ENCODE data around the gene OGDHL. TPM values are rescaled to one million over a fixed set of nuclear protein-coding genes. Genes with fewer than 3 reads are reported as not detected.

The OGDHL gene
- total and polyA plus RNA-seq, 3 experiments from 2014 or later = 0.55 to 0.70 TPM; not detected in 1

DNA sequence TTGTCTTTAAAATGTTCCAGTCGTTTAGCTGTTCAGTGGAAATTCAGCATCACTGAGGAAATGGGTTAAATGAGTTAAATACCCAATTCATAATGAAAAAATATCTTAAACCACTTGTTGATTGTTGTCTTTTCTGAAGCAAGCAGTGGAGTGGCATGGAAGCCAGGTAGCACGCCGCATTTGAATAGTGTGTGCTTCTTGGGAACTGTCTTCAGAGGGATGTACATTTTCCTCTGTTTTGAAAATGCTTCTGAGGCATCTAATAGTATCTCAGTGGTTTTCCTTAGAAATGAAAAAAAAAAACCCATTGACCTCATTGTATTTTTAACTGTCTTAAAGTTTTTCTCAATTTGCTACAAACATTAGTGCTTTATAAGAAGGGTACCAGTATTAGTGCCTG lies 54.5 kb downstream of the OGDHL start:
- Mint-ChIP-seq H3K27me3 (peaks cover 11 to 17% of the 10 kb centered on the region in 2 donors), H3K4me3 (no peak overlapping the region), H3K9me3 (no peaks in the 10 kb centered on the region), H3K36me3 (no peaks in the 10 kb centered on the region), H3K27ac (no peak overlapping the region), H3K4me1 (no peaks in the 10 kb centered on the region)
- H3K9me3 ChIP-seq (ENCODE audit: low read length) = no peaks in the 10 kb centered on the region
- H3K36me3 ChIP-seq (ENCODE audit: insufficient read depth, low read length) = no peaks in the 10 kb centered on the region
- no peak overlapping the region for H3K4me3 ChIP-seq (ENCODE audit: low read length)
- ChIA-PET CTCF (no interaction called here), POLR2A (no interaction called here)
- H3K4me1 ChIP-seq (ENCODE audit: insufficient read depth, low read length) = no peaks in the 10 kb centered on the region
- no peaks in the 10 kb centered on the region for H3K27me3 ChIP-seq (ENCODE audit: insufficient read depth, low read length, poor library complexity, severe bottlenecking)
- DNase-seq = no peak
- H3K27ac ChIP-seq (ENCODE audit: low read depth, low read length) = no peak overlapping the region

DNA sequence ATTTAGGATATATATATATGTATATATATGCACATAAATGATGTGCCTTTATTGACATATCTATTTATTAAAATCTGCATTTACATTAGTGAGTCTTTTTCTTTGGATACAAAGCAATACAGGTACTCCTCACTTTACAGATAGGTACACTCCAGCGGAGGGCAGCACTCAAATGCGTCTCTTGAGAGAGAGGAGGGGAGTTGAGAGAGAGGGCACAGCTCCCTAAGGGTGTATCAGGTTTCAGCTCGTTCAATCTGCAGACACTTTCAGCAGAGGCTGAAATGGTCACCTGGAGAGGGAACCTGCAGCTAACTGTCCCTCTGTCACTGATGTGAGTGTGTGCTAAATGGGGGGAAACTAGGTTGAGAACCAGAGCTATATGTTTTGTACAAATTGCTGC lies 61.1 kb downstream of the OGDHL start:
- Mint-ChIP-seq H3K27me3 (peaks cover 8 to 38% of the 10 kb centered on the region in 2 donors), H3K4me3 (no peak overlapping the region), H3K4me1 (no peaks in the 10 kb centered on the region), H3K36me3 (no peaks in the 10 kb centered on the region), H3K27ac (no peak overlapping the region), H3K9me3 (peaks cover 0 to 2% (median 0%) of the 10 kb centered on the region in 5 donors)
- no peaks in the 10 kb centered on the region for H3K36me3 ChIP-seq (ENCODE audit: insufficient read depth, low read length)
- no peaks in the 10 kb centered on the region for H3K9me3 ChIP-seq (ENCODE audit: low read length)
- H3K4me1 ChIP-seq (ENCODE audit: insufficient read depth, low read length) = no peaks in the 10 kb centered on the region
- POLR2A ChIA-PET = no interaction called here
- H3K27me3 ChIP-seq (ENCODE audit: insufficient read depth, low read length, poor library complexity, severe bottlenecking) = no peaks in the 10 kb centered on the region
- no peak for DNase-seq
- no peak overlapping the region for H3K27ac ChIP-seq (ENCODE audit: low read depth, low read length)
- no peak overlapping the region for H3K4me3 ChIP-seq (ENCODE audit: low read length)
- CTCF ChIA-PET = no interaction called here

DNA sequence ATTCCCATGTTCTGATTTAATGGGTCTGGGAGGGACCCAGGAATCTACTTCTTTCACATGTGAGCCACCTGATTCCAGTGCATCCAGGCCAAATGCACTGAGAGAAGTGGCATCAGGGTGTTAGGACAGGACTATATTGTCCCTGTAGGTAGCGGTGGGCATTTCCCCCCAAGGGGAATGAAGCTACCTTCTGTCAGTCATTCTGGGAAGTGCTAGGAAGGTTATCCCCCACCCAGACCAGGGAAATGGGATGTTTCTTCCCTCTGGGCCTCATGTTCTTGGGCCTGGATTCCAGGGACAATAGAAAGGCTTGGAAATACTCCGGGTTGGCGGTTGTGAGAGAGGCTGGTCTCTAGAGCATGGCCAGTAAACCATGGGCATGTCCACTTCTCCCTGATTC lies 61.9 kb downstream of the OGDHL start:
- H3K4me3 Mint-ChIP-seq = no peak overlapping the region
- H3K9me3 ChIP-seq (ENCODE audit: low read length) = no peaks in the 10 kb centered on the region
- CTCF ChIA-PET = no interaction called here
- peaks cover 8 to 39% of the 10 kb centered on the region in 2 donors for H3K27me3 Mint-ChIP-seq
- no peaks in the 10 kb centered on the region for H3K4me1 ChIP-seq (ENCODE audit: insufficient read depth, low read length)
- no peaks in the 10 kb centered on the region for H3K36me3 Mint-ChIP-seq
- H3K4me3 ChIP-seq (ENCODE audit: low read length) = no peak overlapping the region
- no peak for DNase-seq
- no peaks in the 10 kb centered on the region for H3K4me1 Mint-ChIP-seq
- H3K27ac Mint-ChIP-seq = no peak overlapping the region
- peaks cover 0 to 2% (median 0%) of the 10 kb centered on the region in 5 donors for H3K9me3 Mint-ChIP-seq
- POLR2A ChIA-PET = no interaction called here
- no peak overlapping the region for H3K27ac ChIP-seq (ENCODE audit: low read depth, low read length)
- H3K36me3 ChIP-seq (ENCODE audit: insufficient read depth, low read length) = no peaks in the 10 kb centered on the region
- H3K27me3 ChIP-seq (ENCODE audit: insufficient read depth, low read length, poor library complexity, severe bottlenecking) = no peaks in the 10 kb centered on the region

DNA sequence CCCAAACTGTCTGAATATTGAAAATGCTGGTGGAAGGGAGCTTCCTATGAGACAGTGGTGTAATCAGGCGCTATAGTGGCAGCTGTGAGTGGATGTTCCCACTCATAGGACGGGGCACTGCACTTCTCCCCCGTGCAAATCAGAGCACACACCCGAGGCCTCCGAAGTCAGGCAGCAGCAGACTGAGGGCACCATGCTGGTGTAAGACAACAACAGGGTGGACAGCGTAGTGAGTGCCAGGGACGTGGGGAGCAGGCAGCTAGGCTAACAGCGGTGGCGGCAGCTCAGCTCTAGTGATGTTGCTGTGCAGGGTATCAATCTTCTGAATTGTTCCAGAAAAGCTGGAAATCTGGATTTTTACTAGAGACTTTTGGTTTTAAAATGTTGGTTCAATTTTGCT lies 63.4 kb downstream of the OGDHL start:
- Mint-ChIP-seq H3K27ac (no peak overlapping the region), H3K27me3 (peaks cover 12 to 42% of the 10 kb centered on the region in 2 donors), H3K9me3 (peaks cover 0 to 5% (median 0%) of the 10 kb centered on the region in 5 donors), H3K4me1 (no peaks in the 10 kb centered on the region), H3K4me3 (no peak overlapping the region), H3K36me3 (no peaks in the 10 kb centered on the region)
- Histone ChIP-seq H3K36me3 (ENCODE audit: insufficient read depth, low read length) (no peaks in the 10 kb centered on the region), H3K9me3 (ENCODE audit: low read length) (no peaks in the 10 kb centered on the region), H3K27ac (ENCODE audit: low read depth, low read length) (no peak overlapping the region), H3K4me1 (ENCODE audit: insufficient read depth, low read length) (no peaks in the 10 kb centered on the region), H3K4me3 (ENCODE audit: low read length) (no peak overlapping the region), H3K27me3 (ENCODE audit: insufficient read depth, low read length, poor library complexity, severe bottlenecking) (no peaks in the 10 kb centered on the region)
- CTCF ChIA-PET = no interaction called here
- DNase-seq = no peak
- POLR2A ChIA-PET = no interaction called here

DNA sequence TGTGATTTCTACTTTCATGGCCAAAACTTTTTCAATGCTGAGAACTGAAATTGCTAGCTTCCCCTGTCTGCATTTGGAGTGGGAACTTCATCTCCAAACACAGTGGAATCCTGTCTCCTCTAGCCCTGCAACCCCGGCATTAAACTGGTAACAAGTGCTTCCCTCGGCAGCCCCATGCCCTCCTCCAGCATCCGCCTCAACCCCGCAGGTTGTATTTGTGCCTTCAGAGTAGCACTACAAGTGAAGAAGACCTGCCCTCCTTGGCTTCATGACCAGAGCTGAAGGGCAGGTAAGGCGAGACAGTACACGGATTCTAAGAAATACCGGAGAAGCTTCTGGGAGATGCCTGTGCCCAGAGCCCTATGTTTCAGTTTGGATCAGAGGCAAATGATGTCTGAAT lies 65.8 kb downstream of the OGDHL start:
- ChIA-PET POLR2A (no interaction called here), CTCF (no interaction called here)
- no peak for DNase-seq
- no peaks in the 10 kb centered on the region for H3K4me1 ChIP-seq (ENCODE audit: insufficient read depth, low read length)
- peaks cover 0 to 6% (median 0%) of the 10 kb centered on the region in 5 donors for H3K9me3 Mint-ChIP-seq
- H3K27me3 ChIP-seq (ENCODE audit: insufficient read depth, low read length, poor library complexity, severe bottlenecking) = no peaks in the 10 kb centered on the region
- no peak overlapping the region for H3K27ac Mint-ChIP-seq
- no peaks in the 10 kb centered on the region for H3K9me3 ChIP-seq (ENCODE audit: low read length)
- no peaks in the 10 kb centered on the region for H3K36me3 Mint-ChIP-seq
- H3K27ac ChIP-seq (ENCODE audit: low read depth, low read length) = no peak overlapping the region
- no peak overlapping the region for H3K4me3 Mint-ChIP-seq
- no peaks in the 10 kb centered on the region for H3K36me3 ChIP-seq (ENCODE audit: insufficient read depth, low read length)
- no peak overlapping the region for H3K4me3 ChIP-seq (ENCODE audit: low read length)
- peaks cover 16 to 47% of the 10 kb centered on the region in 2 donors for H3K27me3 Mint-ChIP-seq
- no peaks in the 10 kb centered on the region for H3K4me1 Mint-ChIP-seq

DNA sequence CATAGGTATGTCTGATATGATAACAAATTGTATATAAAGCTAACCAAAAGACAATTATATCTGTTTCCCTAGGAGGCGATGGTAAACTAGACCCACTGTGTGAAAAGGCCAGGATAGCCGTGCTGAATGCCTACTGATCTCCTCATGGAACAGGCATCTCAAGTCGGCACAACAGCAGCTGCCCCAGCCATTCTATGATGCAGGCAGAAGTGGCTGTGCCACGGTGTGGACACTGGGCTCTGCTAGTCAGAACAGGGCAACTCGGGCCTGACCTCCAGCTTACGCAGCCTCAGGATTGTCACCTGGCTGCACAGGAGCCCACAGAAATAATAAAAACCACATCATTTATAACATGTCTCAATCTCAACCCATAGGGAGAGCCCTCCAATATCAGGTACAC lies 67.7 kb downstream of the OGDHL start:
- Mint-ChIP-seq H3K27ac (no peak overlapping the region), H3K4me3 (no peak overlapping the region), H3K4me1 (no peaks in the 10 kb centered on the region), H3K27me3 (peaks cover 26 to 57% of the 10 kb centered on the region in 2 donors), H3K36me3 (no peaks in the 10 kb centered on the region), H3K9me3 (peaks cover 0 to 6% (median 0%) of the 10 kb centered on the region in 5 donors)
- DNase-seq = no peak
- Histone ChIP-seq H3K27me3 (ENCODE audit: insufficient read depth, low read length, poor library complexity, severe bottlenecking) (no peaks in the 10 kb centered on the region), H3K9me3 (ENCODE audit: low read length) (no peaks in the 10 kb centered on the region), H3K27ac (ENCODE audit: low read depth, low read length) (no peak overlapping the region), H3K4me3 (ENCODE audit: low read length) (no peak overlapping the region), H3K4me1 (ENCODE audit: insufficient read depth, low read length) (no peaks in the 10 kb centered on the region), H3K36me3 (ENCODE audit: insufficient read depth, low read length) (no peaks in the 10 kb centered on the region)
- ChIA-PET CTCF (no interaction called here), POLR2A (no interaction called here)

DNA sequence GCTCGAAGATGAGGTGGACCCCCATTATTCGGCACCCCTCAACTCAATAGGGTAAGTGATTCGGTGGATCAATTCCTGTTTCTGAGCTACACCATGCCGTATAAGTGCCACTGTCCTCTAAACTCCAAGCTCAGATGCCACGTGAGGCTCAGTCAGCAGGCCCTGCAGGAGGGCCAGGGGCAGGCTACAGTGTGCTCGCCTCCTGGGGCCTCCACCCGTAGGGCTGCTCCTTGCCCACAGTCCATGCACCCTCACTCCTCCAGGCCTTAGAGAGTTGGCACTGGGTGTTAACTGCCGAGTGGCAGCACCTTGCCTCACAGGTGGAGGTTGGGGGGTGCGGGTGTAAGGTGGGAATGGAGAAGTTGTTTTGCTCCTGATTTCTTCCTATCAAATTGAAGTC lies 70.5 kb downstream of the OGDHL start:
- Mint-ChIP-seq H3K27ac (no peak overlapping the region), H3K36me3 (no peaks in the 10 kb centered on the region), H3K27me3 (peaks cover 47 to 71% of the 10 kb centered on the region in 2 donors), H3K9me3 (peaks cover 9 to 16% (median 11%) of the 10 kb centered on the region in 5 donors), H3K4me3 (no peak overlapping the region), H3K4me1 (no peaks in the 10 kb centered on the region)
- Histone ChIP-seq H3K4me3 (ENCODE audit: low read length) (no peak overlapping the region), H3K9me3 (ENCODE audit: low read length) (no peaks in the 10 kb centered on the region), H3K27me3 (ENCODE audit: insufficient read depth, low read length, poor library complexity, severe bottlenecking) (no peaks in the 10 kb centered on the region), H3K4me1 (ENCODE audit: insufficient read depth, low read length) (no peaks in the 10 kb centered on the region), H3K36me3 (ENCODE audit: insufficient read depth, low read length) (no peaks in the 10 kb centered on the region), H3K27ac (ENCODE audit: low read depth, low read length) (no peak overlapping the region)
- DNase-seq = no peak
- CTCF ChIA-PET = no interaction called here
- POLR2A ChIA-PET = no interaction called here

DNA sequence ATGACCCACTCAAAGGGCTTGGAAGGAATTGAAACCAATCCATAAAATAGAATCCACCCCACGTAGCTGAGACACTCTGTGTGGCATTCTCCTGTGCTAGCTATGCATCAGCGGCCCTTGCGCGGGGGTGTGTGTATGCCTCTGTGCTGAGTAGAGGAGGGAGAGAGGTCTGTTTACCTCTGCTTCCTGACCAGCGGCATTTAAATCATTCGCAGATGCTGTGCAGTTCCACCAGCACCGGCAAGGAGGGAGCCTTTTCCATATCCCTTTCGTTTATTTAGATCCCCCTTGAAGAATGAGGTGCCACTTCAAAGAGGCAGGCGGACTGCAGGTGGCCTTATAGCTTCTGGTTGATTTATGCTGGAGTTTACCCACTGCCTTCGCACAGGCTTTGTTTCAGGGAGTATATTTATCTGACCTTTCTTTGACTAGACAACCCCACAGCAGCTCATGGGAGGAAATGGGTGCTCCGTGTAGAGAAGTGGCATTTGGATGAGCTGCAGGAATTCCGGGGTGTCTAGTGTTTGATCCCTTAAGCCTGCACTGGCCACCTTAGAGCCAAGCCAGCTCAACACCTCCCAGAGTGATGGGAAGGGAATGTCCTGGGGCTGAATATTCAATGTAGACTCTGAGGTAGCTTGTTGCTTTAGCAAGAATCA lies 71.3 kb downstream of the OGDHL start:
- H3K4me3 Mint-ChIP-seq = no peak overlapping the region

More for the DNA sequence above, 71.3 kb downstream of the OGDHL start:
- H3K36me3 Mint-ChIP-seq = no peaks in the 10 kb centered on the region
- POLR2A ChIA-PET = no interaction called here
- peaks cover 47 to 67% of the 10 kb centered on the region in 2 donors for H3K27me3 Mint-ChIP-seq
- no peak for DNase-seq
- Histone ChIP-seq H3K4me1 (ENCODE audit: insufficient read depth, low read length) (no peaks in the 10 kb centered on the region), H3K36me3 (ENCODE audit: insufficient read depth, low read length) (no peaks in the 10 kb centered on the region), H3K9me3 (ENCODE audit: low read length) (no peaks in the 10 kb centered on the region), H3K4me3 (ENCODE audit: low read length) (no peak overlapping the region), H3K27ac (ENCODE audit: low read depth, low read length) (no peak overlapping the region), H3K27me3 (ENCODE audit: insufficient read depth, low read length, poor library complexity, severe bottlenecking) (no peaks in the 10 kb centered on the region)
- H3K27ac Mint-ChIP-seq = no peak overlapping the region
- CTCF ChIA-PET = no interaction called here
- peaks cover 10 to 17% (median 15%) of the 10 kb centered on the region in 5 donors for H3K9me3 Mint-ChIP-seq
- no peaks in the 10 kb centered on the region for H3K4me1 Mint-ChIP-seq
